Fibroblast of pulmonary artery (primary cell): ENCODE data around the gene TMEM45A.
A peak's percentile ranks its signal among the peaks of the same experiment; 100 is the strongest.

Experiments
- DNase-seq: peaks from one replicate; pipeline ENCODE4 v3.0.0-alpha.2; 2010; ENCODE audit warnings: low read depth
- H3K4me3 ChIP-seq: replicated peaks from 2 replicates; pipeline ENCODE4 v1.5.1; 2011; ENCODE audit warnings: low read depth, mild to moderate bottlenecking, control low read depth, low read length, moderate library complexity
- TF ChIP-seq, protein P1 (sequence below): IDR thresholded peaks from 2 replicates; pipeline ENCODE4 v1.5.1; 2011; ENCODE audit warnings: mild to moderate bottlenecking, control low read depth, low read length, inconsistent platforms; ENCODE audit errors: missing control alignments

TMEM45A gene

DNA sequence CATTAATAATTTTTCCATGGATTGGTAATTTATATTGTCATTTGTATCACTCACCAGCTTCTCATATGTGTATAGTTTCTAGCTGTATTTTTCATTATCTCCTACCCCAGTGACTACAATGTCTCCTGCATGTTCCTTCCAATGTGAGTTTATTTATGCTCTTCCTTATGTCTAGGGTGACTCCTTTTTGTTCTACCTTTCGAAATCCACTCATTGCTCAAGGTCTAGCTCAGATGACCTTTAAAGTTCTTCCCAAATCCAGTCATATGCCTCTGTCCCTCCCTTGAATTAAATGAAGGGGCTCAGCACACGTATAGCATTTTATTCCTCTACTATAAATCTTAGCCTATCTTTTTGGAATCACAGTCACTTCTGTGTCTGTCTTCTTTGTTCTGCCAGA lies 53.0 kb downstream of the TMEM45A start:
- no peak for DNase-seq
- H3K4me3 ChIP-seq, result no peak overlapping the region
- TF ChIP-seq, protein P1, sequence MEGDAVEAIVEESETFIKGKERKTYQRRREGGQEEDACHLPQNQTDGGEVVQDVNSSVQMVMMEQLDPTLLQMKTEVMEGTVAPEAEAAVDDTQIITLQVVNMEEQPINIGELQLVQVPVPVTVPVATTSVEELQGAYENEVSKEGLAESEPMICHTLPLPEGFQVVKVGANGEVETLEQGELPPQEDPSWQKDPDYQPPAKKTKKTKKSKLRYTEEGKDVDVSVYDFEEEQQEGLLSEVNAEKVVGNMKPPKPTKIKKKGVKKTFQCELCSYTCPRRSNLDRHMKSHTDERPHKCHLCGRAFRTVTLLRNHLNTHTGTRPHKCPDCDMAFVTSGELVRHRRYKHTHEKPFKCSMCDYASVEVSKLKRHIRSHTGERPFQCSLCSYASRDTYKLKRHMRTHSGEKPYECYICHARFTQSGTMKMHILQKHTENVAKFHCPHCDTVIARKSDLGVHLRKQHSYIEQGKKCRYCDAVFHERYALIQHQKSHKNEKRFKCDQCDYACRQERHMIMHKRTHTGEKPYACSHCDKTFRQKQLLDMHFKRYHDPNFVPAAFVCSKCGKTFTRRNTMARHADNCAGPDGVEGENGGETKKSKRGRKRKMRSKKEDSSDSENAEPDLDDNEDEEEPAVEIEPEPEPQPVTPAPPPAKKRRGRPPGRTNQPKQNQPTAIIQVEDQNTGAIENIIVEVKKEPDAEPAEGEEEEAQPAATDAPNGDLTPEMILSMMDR, result no peak

DNA sequence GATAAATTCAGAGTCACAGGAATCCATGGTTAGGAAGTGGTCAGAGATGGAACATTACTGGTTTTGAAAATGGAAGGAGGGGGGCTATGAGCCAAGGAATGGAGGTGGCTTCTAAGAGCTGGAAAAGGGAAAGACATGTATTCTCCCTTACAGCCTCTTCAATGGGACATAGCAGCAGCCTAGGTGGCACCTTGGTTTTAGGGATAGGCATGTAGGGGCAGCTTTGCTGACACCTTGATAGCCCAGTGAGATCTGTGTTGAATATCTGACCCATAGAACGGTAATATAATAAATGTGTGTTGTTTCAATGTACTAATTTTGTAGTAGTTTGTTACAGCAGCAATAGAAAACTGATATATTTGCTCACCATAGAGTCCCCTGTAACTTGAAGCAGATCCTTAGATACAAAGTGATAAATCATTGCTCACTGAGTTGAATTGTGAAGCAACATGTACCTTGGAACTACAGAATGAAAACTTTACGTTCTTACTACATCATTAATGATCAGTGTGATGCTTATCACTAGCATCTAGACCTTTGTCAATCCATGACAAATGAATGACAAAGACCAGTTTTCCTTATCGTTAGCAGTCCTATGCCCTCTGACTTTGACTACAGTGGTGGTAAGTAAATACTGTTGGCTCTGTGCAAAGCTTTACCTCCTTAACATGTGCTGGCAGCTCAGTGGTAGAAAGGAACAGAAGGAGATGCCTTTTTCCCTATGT lies 53.8 kb downstream of the TMEM45A start:
- H3K4me3 ChIP-seq, result no peak overlapping the region
- TF ChIP-seq, protein P1, result no peak
- no peak for DNase-seq

DNA sequence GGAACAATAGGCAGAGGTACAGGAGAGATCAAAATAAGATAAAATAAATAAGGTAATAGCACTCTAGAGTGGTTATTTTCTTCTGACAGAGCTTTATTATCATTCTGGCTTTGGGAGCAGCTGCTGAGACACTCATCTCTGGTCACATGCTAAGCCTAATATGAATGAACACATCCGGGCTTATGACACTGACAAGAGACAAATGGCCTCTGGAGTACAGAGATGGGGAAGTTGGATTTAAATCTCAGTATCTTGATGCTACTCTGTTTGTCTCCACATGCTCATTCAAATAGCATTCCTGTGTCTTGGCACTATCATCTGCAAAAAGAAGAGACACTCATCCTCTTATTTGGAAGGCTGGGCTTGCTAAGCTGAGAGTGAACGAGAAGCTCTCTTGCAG lies 55.6 kb downstream of the TMEM45A start:
- no peak overlapping the region for H3K4me3 ChIP-seq
- DNase-seq, result no peak
- TF ChIP-seq, protein P1, result no peak

DNA sequence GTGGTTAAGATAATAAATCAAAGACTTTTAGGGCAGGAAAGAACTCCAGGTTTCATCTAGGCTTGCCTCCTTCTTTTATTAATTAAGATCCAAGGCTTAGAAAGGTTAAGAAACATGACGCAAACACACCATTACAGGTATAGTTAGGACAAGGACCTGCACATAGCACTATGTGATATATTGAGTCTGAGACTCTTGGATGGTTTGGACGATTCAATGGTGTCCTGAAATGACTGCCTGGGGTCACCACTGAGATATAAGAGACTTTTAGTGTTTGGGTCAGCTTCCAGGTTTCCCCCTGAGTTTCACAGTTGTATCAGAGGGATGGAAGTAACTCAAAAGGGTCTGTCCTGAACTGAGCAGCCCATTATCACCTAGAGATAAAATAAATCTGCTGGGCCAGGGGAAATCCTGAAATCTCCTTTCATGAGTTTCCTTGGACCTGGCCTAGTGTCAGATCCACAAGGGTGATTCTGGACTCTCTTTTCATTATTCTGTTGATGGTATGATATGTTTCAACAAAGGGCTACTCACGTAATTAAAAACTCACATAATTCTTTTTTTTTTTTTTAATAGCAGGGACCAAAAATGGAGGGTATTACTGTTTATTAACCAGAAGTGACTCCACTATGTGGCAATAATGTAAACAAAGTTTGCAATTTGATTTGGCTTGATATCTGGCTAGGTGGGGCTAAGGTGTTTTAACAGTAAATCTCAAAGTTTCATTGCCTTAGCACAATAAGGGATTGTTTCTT lies 61.4 kb downstream of the TMEM45A start:
- TF ChIP-seq, protein P1, result no peak
- no peak for DNase-seq
- no peak overlapping the region for H3K4me3 ChIP-seq

DNA sequence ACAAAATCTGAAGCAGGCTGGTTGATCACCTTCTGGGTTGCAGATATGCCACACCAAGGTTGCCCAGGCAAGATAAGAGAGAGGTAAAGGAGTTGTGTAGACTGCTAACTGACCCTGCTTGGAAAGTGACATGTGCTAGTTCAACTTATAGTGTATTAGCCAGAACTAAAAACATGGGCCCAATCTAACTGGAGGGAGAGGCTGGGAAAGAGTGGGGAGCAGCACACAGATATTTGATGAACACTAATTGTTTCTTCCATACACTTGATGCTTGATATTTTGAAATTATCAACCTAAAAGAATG lies 61.9 kb downstream of the TMEM45A start:
- TF ChIP-seq, protein P1, result no peak
- no peak overlapping the region for H3K4me3 ChIP-seq
- DNase-seq, result no peak

DNA sequence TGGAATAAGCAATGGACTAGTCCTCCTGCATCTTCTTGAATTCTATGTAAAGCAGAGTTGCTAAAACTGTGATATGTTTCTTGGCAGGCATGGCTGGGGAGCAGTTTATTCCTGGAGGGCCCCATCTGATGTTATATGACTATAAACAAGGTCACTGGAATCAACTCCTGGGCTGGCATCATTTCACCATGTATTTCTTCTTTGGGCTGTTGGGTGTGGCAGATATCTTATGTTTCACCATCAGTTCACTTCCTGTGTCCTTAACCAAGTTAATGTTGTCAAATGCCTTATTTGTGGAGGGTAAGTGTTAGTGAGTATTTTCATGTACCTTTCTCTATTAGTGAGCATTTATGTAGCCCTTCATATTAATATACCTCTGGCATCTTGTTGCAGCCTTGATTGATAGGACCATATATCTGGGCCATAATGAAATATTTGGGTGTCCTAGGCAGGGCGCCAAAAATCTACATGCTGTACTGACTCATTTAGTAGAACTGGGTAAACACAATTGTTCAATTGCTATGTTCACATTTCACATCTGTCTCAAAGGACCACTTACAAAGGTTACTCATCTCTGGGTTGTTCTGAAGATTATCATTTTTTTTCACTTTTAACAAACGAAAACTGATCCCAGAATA lies 64.4 kb downstream of the TMEM45A start:
- DNase-seq, result peak; percentile 76
- H3K4me3 ChIP-seq, result no peak overlapping the region
- TF ChIP-seq, protein P1, result no peak
